ENCODE data around the gene ATXN7.

- TF ChIP-seq, protein P1, sequence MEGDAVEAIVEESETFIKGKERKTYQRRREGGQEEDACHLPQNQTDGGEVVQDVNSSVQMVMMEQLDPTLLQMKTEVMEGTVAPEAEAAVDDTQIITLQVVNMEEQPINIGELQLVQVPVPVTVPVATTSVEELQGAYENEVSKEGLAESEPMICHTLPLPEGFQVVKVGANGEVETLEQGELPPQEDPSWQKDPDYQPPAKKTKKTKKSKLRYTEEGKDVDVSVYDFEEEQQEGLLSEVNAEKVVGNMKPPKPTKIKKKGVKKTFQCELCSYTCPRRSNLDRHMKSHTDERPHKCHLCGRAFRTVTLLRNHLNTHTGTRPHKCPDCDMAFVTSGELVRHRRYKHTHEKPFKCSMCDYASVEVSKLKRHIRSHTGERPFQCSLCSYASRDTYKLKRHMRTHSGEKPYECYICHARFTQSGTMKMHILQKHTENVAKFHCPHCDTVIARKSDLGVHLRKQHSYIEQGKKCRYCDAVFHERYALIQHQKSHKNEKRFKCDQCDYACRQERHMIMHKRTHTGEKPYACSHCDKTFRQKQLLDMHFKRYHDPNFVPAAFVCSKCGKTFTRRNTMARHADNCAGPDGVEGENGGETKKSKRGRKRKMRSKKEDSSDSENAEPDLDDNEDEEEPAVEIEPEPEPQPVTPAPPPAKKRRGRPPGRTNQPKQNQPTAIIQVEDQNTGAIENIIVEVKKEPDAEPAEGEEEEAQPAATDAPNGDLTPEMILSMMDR (conservative IDR thresholded peaks at IDR 0.05; ENCODE audit: low read depth, low read length) = no peak
- TF ChIP-seq EZH2 (IDR thresholded peaks at IDR 0.05; ENCODE audit: borderline replicate concordance, low read depth, low read length, poor library complexity, severe bottlenecking) = no peak
These were observed 8.7 kb downstream of the ATXN7 start for GRCh38 chr3:63872135-63872924.
